MCF 10A (cell line): ENCODE measurements around the gene RANGRF. TPM values are rescaled to one million over a fixed set of nuclear protein-coding genes. Genes with fewer than 3 reads are reported as not detected.

Source experiments
- BruUV-seq: library from RNA; stranded (reverse); fragments of 400-500 nt; replicated peaks from 2 replicates; lab custom pipeline; 2021; lab: Mats Ljungman, UMichigan
- CTCF ChIA-PET: fragments of 300-600 bp; sonication (Branson Sonifier 250); formaldehyde crosslinking; extraction: SDS; loops from one replicate; lab custom pipeline; 2021; ENCODE audit warnings: antibody characterized with exemption, inconsistent platforms; lab: Yijun Ruan, JAX
- POLR2A ChIA-PET: fragments of 300-600, 350-650 bp; sonication (Branson Sonifier 250); formaldehyde crosslinking; extraction: SDS; loops from one replicate; lab custom pipeline; 2020; ENCODE audit warnings: antibody characterized with exemption, inconsistent platforms; lab: Yijun Ruan, JAX
- DNase-seq: peaks from one replicate; pipeline ENCODE4 v3.0.0-alpha.2; 2018; ENCODE audit not compliant: unreplicated experiment
- H3K27ac Mint-ChIP-seq: one replicate; pipeline ENCODE4 v1.8.0; 2022; ENCODE audit warnings: mild to moderate bottlenecking, low read depth, mixed read lengths; ENCODE audit not compliant: unreplicated experiment
- H3K27me3 Mint-ChIP-seq: one replicate; pipeline ENCODE4 v1.8.0; 2022; ENCODE audit warnings: mixed read lengths; ENCODE audit not compliant: insufficient read depth, unreplicated experiment
- H3K36me3 Mint-ChIP-seq: one replicate; pipeline ENCODE4 v1.8.0; 2022; ENCODE audit warnings: mild to moderate bottlenecking, moderate library complexity, mixed read lengths; ENCODE audit not compliant: insufficient read depth, unreplicated experiment
- H3K4me1 Mint-ChIP-seq: one replicate; pipeline ENCODE4 v1.8.0; 2022; ENCODE audit warnings: mixed read lengths; ENCODE audit not compliant: insufficient read depth, unreplicated experiment
- H3K4me3 Mint-ChIP-seq: one replicate; pipeline ENCODE4 v1.8.0; 2022; ENCODE audit warnings: mild to moderate bottlenecking, moderate library complexity, mixed read lengths; ENCODE audit not compliant: unreplicated experiment
- H3K9me3 Mint-ChIP-seq: one replicate; pipeline ENCODE4 v1.8.0; 2022; ENCODE audit warnings: mixed read lengths; ENCODE audit not compliant: unreplicated experiment
- intact Hi-C: fragments of 100-400 bp; cut with micrococcal nuclease; formaldehyde crosslinking; loops from 2 replicates; pipeline ENCODE4 v1.14.1; 2022
- total RNA-seq: library from RNA; stranded (reverse); gene quantifications from 2 replicates; pipeline ENCODE4 v1.2.3, GENCODE V29; 2022
- TF ChIP-seq, protein P1 (sequence below): fragments of 200-600 bp; IDR thresholded peaks from one replicate; pipeline ENCODE4 v1.8.0; 2022; ENCODE audit warnings: antibody characterized with exemption, mild to moderate bottlenecking; ENCODE audit not compliant: unreplicated experiment

RANGRF gene
- total RNA-seq, 1 experiment from 2014 or later, result 38.6 TPM

- no TSS peak for BruUV-seq
- POLR2A ChIA-PET, result no interaction called here
Measured at GRCh38 chr17:8254881-8255280, 33.6 kb upstream of the RANGRF start.

GRCh38 chr17:8255499-8255898 is 33.0 kb upstream of the RANGRF start:
- H3K4me1 Mint-ChIP-seq, result peaks cover 4% of the 10 kb centered on the region
- no peak overlapping the region for H3K4me3 Mint-ChIP-seq
- TF ChIP-seq, protein P1, sequence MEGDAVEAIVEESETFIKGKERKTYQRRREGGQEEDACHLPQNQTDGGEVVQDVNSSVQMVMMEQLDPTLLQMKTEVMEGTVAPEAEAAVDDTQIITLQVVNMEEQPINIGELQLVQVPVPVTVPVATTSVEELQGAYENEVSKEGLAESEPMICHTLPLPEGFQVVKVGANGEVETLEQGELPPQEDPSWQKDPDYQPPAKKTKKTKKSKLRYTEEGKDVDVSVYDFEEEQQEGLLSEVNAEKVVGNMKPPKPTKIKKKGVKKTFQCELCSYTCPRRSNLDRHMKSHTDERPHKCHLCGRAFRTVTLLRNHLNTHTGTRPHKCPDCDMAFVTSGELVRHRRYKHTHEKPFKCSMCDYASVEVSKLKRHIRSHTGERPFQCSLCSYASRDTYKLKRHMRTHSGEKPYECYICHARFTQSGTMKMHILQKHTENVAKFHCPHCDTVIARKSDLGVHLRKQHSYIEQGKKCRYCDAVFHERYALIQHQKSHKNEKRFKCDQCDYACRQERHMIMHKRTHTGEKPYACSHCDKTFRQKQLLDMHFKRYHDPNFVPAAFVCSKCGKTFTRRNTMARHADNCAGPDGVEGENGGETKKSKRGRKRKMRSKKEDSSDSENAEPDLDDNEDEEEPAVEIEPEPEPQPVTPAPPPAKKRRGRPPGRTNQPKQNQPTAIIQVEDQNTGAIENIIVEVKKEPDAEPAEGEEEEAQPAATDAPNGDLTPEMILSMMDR, result no peak
- H3K27me3 Mint-ChIP-seq, result no peaks in the 10 kb centered on the region
- ChIA-PET POLR2A (no interaction called here), CTCF (no interaction called here)
- no peak for DNase-seq
- peaks cover 42% of the 10 kb centered on the region for H3K36me3 Mint-ChIP-seq
- intact Hi-C loops, result no loop called here
- no TSS peak for BruUV-seq
- H3K9me3 Mint-ChIP-seq, result no peaks in the 10 kb centered on the region
- no peak overlapping the region for H3K27ac Mint-ChIP-seq

More at GRCh38 chr17:8254881-8255280, 33.6 kb upstream of the RANGRF start:
- peaks cover 10% of the 10 kb centered on the region for H3K4me1 Mint-ChIP-seq
- no peaks in the 10 kb centered on the region for H3K9me3 Mint-ChIP-seq
- TF ChIP-seq, protein P1, result no peak
- intact Hi-C loops, result no loop called here
- H3K27me3 Mint-ChIP-seq, result no peaks in the 10 kb centered on the region
- DNase-seq, result no peak
- H3K36me3 Mint-ChIP-seq, result peaks cover 42% of the 10 kb centered on the region
- no peak overlapping the region for H3K27ac Mint-ChIP-seq
- CTCF ChIA-PET, result no interaction called here
- H3K4me3 Mint-ChIP-seq, result no peak overlapping the region

DNA sequence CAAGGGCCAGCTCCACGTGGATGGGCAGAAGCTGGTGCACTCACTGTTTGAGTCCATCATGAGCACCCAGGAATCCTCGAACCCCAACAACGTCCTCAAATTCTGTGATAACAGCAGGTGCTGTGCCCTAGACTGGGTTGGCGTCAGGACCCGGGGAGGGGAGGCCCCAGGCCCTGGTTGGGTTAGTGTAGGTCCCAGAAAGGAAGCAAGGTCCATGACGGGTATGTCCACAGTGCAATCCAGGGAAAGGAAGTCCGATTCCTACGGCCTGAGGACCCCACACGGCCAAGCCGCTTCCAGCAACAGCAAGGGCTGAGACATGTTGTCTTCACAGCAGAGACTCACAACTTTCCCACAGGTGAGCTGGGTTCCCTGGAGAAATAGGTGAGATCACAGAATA is 32.2 kb upstream of the RANGRF start:
- intact Hi-C loops, result no loop called here
- H3K9me3 Mint-ChIP-seq, result no peaks in the 10 kb centered on the region
- H3K36me3 Mint-ChIP-seq, result peaks cover 47% of the 10 kb centered on the region
- H3K4me3 Mint-ChIP-seq, result no peak overlapping the region
- no peak for DNase-seq
- H3K4me1 Mint-ChIP-seq, result no peaks in the 10 kb centered on the region
- ChIA-PET CTCF (no interaction called here), POLR2A (interaction anchor here (1.5 kb wide), 1 partner anchor 39 kb away, joined by 3 read pairs; the partner anchor contains the start of gene SLC25A35)
- H3K27me3 Mint-ChIP-seq, result no peaks in the 10 kb centered on the region
- no peak overlapping the region for H3K27ac Mint-ChIP-seq
- no TSS peak for BruUV-seq
- TF ChIP-seq, protein P1, result no peak

- Mint-ChIP-seq H3K4me3 (no peak overlapping the region), H3K27ac (no peak overlapping the region), H3K36me3 (peaks cover 51% of the 10 kb centered on the region), H3K4me1 (no peaks in the 10 kb centered on the region), H3K27me3 (no peaks in the 10 kb centered on the region), H3K9me3 (no peaks in the 10 kb centered on the region)
- ChIA-PET CTCF (no interaction called here), POLR2A (interaction anchor here (1.5 kb wide), 1 partner anchor 38 kb away, joined by 3 read pairs; the partner anchor contains the start of gene SLC25A35)
- no TSS peak for BruUV-seq
- TF ChIP-seq, protein P1, result no peak
- no peak for DNase-seq
- intact Hi-C loops, result no loop called here
Measured at GRCh38 chr17:8256691-8257090, 31.8 kb upstream of the RANGRF start.
